SK-N-SH (cell line): Measurements from ENCODE around the gene NUP133. TPM values are rescaled to one million over a fixed set of nuclear protein-coding genes. Genes with fewer than 3 reads are reported as not detected.
A peak's percentile ranks its signal among the peaks of the same experiment; 100 is the strongest.

Source experiments
- CTCF ChIA-PET: fragments of 300-600, 350-600 bp; formaldehyde crosslinking; extraction: SDS; loops from one replicate; lab custom pipeline; 2021; lab: Yijun Ruan, JAX
- POLR2A ChIA-PET: fragments of 350-600 bp; sonication (Branson Sonifier 250); formaldehyde crosslinking; extraction: SDS; loops from one replicate; lab custom pipeline; 2020; ENCODE audit warnings: antibody characterized with exemption, inconsistent platforms; lab: Yijun Ruan, JAX
- DNase-seq: peaks from one replicate; pipeline ENCODE4 v3.0.0; 2012
- H2AFZ ChIP-seq: fragments of 200-600 bp; sonication (generic); 2 replicates; pipeline ENCODE4 v1.8.1; 2016; ENCODE audit warnings: antibody characterized with exemption, mild to moderate bottlenecking, low read depth
- H3F3A ChIP-seq: fragments of 200-600 bp; sonication (generic); replicated peaks from 2 replicates; pipeline ENCODE3; 2016; ENCODE audit warnings: antibody characterized with exemption, mild to moderate bottlenecking; ENCODE audit not compliant: insufficient read depth
- H3K27ac ChIP-seq, 2 experiments: fragments of 200-500 bp in 1 of 2; fragments of 200-600 bp in 1 of 2; sonication (Bioruptor generic) in 1 of 2; sonication (generic), shearing (Covaris generic) in 1 of 2; 2 replicates each; pipeline versions ENCODE4 v1.5.1 to v1.6.1; 2014 to 2016; ENCODE audit warnings: low read depth in 2 of 2, inconsistent platforms in 1 of 2, low read length in 1 of 2, mild to moderate bottlenecking in 1 of 2, mixed read lengths in 1 of 2
- H3K27me3 ChIP-seq: fragments of 200-600 bp; sonication (generic), shearing (Covaris generic); 2 replicates; pipeline ENCODE4 v1.6.1; 2016; ENCODE audit warnings: mixed run types; ENCODE audit not compliant: insufficient read depth
- H3K36me3 ChIP-seq, 2 experiments: fragments of 200-500 bp in 1 of 2; fragments of 200-600 bp in 1 of 2; sonication (Bioruptor generic) in 1 of 2; sonication (generic) in 1 of 2; replicated peaks in 1 of 2; 2 replicates each; pipeline versions ENCODE3 to v1.5.1; 2014 to 2016; ENCODE audit warnings: low read length in 1 of 2, mild to moderate bottlenecking in 1 of 2; ENCODE audit not compliant: insufficient read depth in 2 of 2, control insufficient read depth in 1 of 2
- H3K4me1 ChIP-seq, 2 experiments: fragments of 200-500 bp in 1 of 2; fragments of 200-600 bp in 1 of 2; sonication (Bioruptor generic) in 1 of 2; sonication (generic), shearing (Covaris generic) in 1 of 2; 2 replicates each; pipeline versions ENCODE4 v1.5.1 to v1.6.1; 2014 to 2016; ENCODE audit warnings: low read depth in 1 of 2, low read length in 1 of 2, mixed run types in 1 of 2; ENCODE audit not compliant: insufficient read depth in 2 of 2, control insufficient read depth in 1 of 2
- H3K4me2 ChIP-seq: fragments of 200-600 bp; sonication (generic), shearing (Covaris generic); 2 replicates; pipeline ENCODE4 v1.6.1; 2017; ENCODE audit warnings: mixed run types
- H3K4me3 ChIP-seq, 2 experiments: fragments of 200-500 bp in 1 of 2; fragments of 200-600 bp in 1 of 2; sonication (Bioruptor generic) in 1 of 2; sonication (generic), shearing (Covaris generic) in 1 of 2; 2 replicates each; pipeline versions ENCODE4 v1.5.1 to v1.8.1; 2014 to 2016; ENCODE audit warnings: low read depth in 2 of 2, inconsistent platforms in 1 of 2, low read length in 1 of 2, mild to moderate bottlenecking in 1 of 2, mixed read lengths in 1 of 2, moderate library complexity in 1 of 2
- H3K79me2 ChIP-seq: fragments of 200-600 bp; sonication (generic); 2 replicates; pipeline ENCODE4 v1.8.1; 2017; ENCODE audit warnings: mild to moderate bottlenecking; ENCODE audit not compliant: insufficient read depth
- H3K9ac ChIP-seq: fragments of 200-600 bp; sonication (generic); 2 replicates; pipeline ENCODE4 v1.6.1; 2017; ENCODE audit warnings: mixed run types
- H3K9me2 ChIP-seq: fragments of 200-600 bp; sonication (generic); 2 replicates; pipeline ENCODE4 v1.6.1; 2017; ENCODE audit warnings: mixed run types
- H3K9me3 ChIP-seq: fragments of 200-600 bp; sonication (generic); 2 replicates; pipeline ENCODE4 v1.6.1; 2017; ENCODE audit warnings: mixed run types, mild to moderate bottlenecking, moderate library complexity
- H4K20me1 ChIP-seq: fragments of 200-600 bp; sonication (generic); 2 replicates; pipeline ENCODE4 v1.6.1; 2017; ENCODE audit warnings: mild to moderate bottlenecking, mixed run types; ENCODE audit not compliant: insufficient read depth
- CTCF ChIP-seq: fragments of 200-600 bp; sonication (generic); IDR thresholded peaks from 2 replicates; pipeline ENCODE4 v1.6.1; 2017; ENCODE audit warnings: antibody characterized with exemption, mild to moderate bottlenecking, moderate library complexity
- EZH2phosphoT487 ChIP-seq: fragments of 200-600 bp; sonication (generic); IDR thresholded peaks from 2 replicates; pipeline ENCODE4 v1.6.1; 2017; ENCODE audit warnings: low read depth, mixed run types, mild to moderate bottlenecking, antibody characterized with exemption, moderate library complexity, borderline replicate concordance
- IRF3 ChIP-seq: fragments of 150-350 bp; IDR thresholded peaks from 2 replicates; pipeline ENCODE4 v1.6.1; 2016; ENCODE audit warnings: mild to moderate bottlenecking, low read depth, low read length
- RAD21 ChIP-seq: IDR thresholded peaks from 2 replicates; pipeline ENCODE4 v1.6.1; 2012; ENCODE audit warnings: mild to moderate bottlenecking, low read length
- SMC3 ChIP-seq: IDR thresholded peaks from 2 replicates; pipeline ENCODE4 v1.6.1; 2012; ENCODE audit warnings: low read depth, low read length, improper control_type of control experiment
- TCF12 ChIP-seq: IDR thresholded peaks from 2 replicates; pipeline ENCODE4 v1.4.0; 2012
- WGBS: methylation state at CpG from one replicate; pipeline ENCODE4 v1.1.6; 2017; ENCODE audit warnings: low lambda C conversion rate; 5-methylcytosine and 5-hydroxymethylcytosine counted together
- polyA plus RNA-seq, 3 experiments: library from polyadenylated mRNA; depleted of rRNA; stranded (reverse); fragments of >200 nt; gene quantifications; 2 replicates each; pipeline ENCODE4 v1.2.3, GENCODE V29; 2012

Gene NUP133
- polyA plus RNA-seq, 1 of the 3 experiments (the other 2 are of a cell fraction) = 10.9 TPM

DNA sequence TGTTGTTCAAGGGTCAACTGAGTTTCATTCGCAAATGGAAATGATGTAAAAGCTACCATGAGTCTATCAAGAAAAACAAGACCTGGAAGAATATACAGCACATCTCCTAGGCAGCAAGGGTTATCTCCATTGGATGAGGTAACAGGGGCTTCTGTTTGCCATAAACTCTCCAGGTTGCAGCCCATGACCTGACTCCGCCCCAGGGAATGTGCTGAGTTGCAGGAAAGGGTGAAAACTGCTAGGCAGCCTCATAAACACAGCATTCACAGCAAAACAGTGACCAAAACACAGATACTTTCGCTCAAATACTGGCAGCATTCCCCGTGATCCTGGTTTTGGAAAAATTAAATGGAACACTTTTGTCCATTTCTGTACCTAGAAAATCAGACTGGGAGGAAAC lies 54.1 kb downstream of the NUP133 start:
- no peak for DNase-seq
- TF ChIP-seq IRF3 = no peak
- TF ChIP-seq, all 33 proteins: peak for 0
- Histone ChIP-seq H3K36me3 (peaks cover 47 to 68% of the 10 kb centered on the region in 2 experiments), H3K9me3 (no peaks in the 10 kb centered on the region), H3K9me2 (no peaks in the 10 kb centered on the region), H3K79me2 (no peaks in the 10 kb centered on the region), H3K4me2 (no peak overlapping the region), H3F3A (no peaks in the 10 kb centered on the region), H3K4me3 (no peak overlapping the region), H2AFZ (no peak overlapping the region), H3K27me3 (no peaks in the 10 kb centered on the region), H3K27ac (no peak overlapping the region), H3K9ac (no peak overlapping the region), H3K4me1 (no peaks in the 10 kb centered on the region), H4K20me1 (no peaks in the 10 kb centered on the region)
- POLR2A ChIA-PET = no interaction called here
- 98% methylated on average over 4 of the region's 4 CpGs for WGBS
- CTCF ChIA-PET = interaction anchor here (1.9 to 2.5 kb wide), 3 partner anchors 28 to 196 kb away, joined by 5 to 12 read pairs (median 6); no protein-coding TSS in a partner anchor

DNA sequence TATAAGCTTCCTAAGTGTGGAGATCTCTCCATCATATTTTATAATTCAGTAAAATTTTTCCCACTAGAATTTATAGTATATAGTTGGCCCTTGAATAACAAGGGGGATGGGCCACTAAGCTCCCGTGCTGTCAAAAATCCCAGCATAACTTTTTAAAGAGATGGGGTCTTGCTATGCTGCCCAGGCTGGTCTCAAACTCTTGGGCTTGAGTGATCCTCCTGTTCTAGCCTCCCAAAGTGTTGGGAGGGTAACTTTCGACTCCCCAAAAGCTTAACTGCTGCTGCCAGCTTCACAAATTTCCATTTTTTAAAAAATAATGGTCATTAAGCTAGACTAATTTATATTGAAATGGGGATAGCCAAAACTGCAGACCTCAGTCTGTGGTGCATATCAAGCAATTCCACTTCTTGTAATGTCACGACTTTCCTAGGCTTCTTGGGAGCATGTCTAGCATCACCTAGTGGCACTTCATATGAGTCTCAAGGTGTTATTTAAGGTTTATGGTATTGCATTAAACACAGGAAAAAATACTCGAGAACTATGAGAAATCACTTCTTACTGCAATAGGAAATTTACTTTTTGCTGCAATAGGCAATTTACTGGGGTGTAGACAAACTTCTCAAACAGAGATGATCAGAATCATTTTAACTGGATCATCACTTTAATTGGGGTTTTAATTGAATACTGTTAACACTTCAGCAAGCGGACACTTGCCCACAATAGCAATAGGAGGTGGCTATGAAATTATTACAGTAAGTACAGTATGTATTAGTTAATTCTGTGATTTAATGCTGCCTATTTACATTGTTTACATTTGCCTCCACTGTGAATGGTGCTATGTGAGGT lies 55.0 kb downstream of the NUP133 start:
- Histone ChIP-seq H3K79me2 (no peaks in the 10 kb centered on the region), H3K36me3 (peaks cover 39 to 70% of the 10 kb centered on the region in 2 experiments), H3F3A (no peaks in the 10 kb centered on the region), H3K4me3 (no peak overlapping the region), H3K27me3 (no peaks in the 10 kb centered on the region), H3K27ac (no peak overlapping the region), H3K4me2 (no peak overlapping the region), H3K9me3 (no peaks in the 10 kb centered on the region), H3K4me1 (no peaks in the 10 kb centered on the region), H3K9ac (no peak overlapping the region), H3K9me2 (no peaks in the 10 kb centered on the region), H2AFZ (no peak overlapping the region), H4K20me1 (no peaks in the 10 kb centered on the region)
- TF ChIP-seq EZH2phosphoT487 (no peak), CTCF (peak; percentile 69), RAD21 (peak; percentile 69), TCF12 (no peak), SMC3 (peak; percentile 75)
- WGBS = 87% methylated on average over 5 of the region's 5 CpGs
- ChIA-PET CTCF (interaction anchor here (0.9 to 2.4 kb wide), 14 partner anchors 9 to 789 kb away, joined by 3 to 13 read pairs (median 4); no protein-coding TSS in a partner anchor), POLR2A (no interaction called here)
- DNase-seq = no peak
